GM12878 (cell line): ENCODE measurements around the gene HCFC1. TPM values are rescaled to one million over a fixed set of nuclear protein-coding genes. Genes with fewer than 3 reads are reported as not detected.

Source experiments
- ASH2L ChIP-seq: fragments of 300-600, 200-600 bp; sonication (generic); IDR thresholded peaks from 2 replicates; pipeline ENCODE4 v1.6.1; 2017; ENCODE audit warnings: low read depth, mild to moderate bottlenecking, borderline replicate concordance
- BHLHE40 ChIP-seq, 2 experiments: fragments of 450-650 bp in 1 of 2; IDR thresholded peaks; 2 replicates each; pipeline ENCODE4 v1.6.1; 2011 to 2017; ENCODE audit warnings: low read depth in 2 of 2, borderline replicate concordance in 1 of 2, improper control_type of control experiment in 1 of 2, low read length in 1 of 2, mild to moderate bottlenecking in 1 of 2
- CBFB ChIP-seq: IDR thresholded peaks from 2 replicates; pipeline ENCODE4 v1.6.1; 2016; ENCODE audit warnings: antibody characterized with exemption, low read depth
- CBX3 ChIP-seq: fragments of 200-600 bp; sonication (generic); IDR thresholded peaks from 2 replicates; pipeline ENCODE4 v1.6.1; 2016; ENCODE audit warnings: low read depth, borderline replicate concordance
- EP300 ChIP-seq, 2 experiments: fragments of 150-350 bp in 1 of 2; IDR thresholded peaks; 2 replicates each; pipeline ENCODE4 v1.6.1; 2011 to 2012; ENCODE audit warnings: low read depth in 2 of 2, low read length in 2 of 2, borderline replicate concordance in 1 of 2, improper control_type of control experiment in 1 of 2, inconsistent platforms in 1 of 2; ENCODE audit not compliant: control insufficient read depth in 1 of 2
- ETV6 ChIP-seq, 2 experiments: fragments of 450-650 bp in 1 of 2; IDR thresholded peaks in 1 of 2; conservative IDR thresholded peaks in 1 of 2; 2 replicates each; pipeline ENCODE4 v1.6.1; 2014; ENCODE audit warnings: antibody characterized with exemption in 1 of 2, borderline replicate concordance in 1 of 2, low read depth in 1 of 2, mild to moderate bottlenecking in 1 of 2, moderate library complexity in 1 of 2
- KLF5 ChIP-seq: fragments of 450-650 bp; IDR thresholded peaks from 2 replicates; pipeline ENCODE4 v1.6.1; 2014; ENCODE audit warnings: mild to moderate bottlenecking; ENCODE audit not compliant: partially characterized antibody
- MXI1 ChIP-seq: fragments of 150-350 bp; IDR thresholded peaks from 2 replicates; pipeline ENCODE4 v1.6.1; 2011; ENCODE audit warnings: low read depth, mild to moderate bottlenecking, inconsistent platforms, low read length, improper control_type of control experiment
- NFIC ChIP-seq: IDR thresholded peaks from 2 replicates; pipeline ENCODE4 v1.6.1; 2012; ENCODE audit warnings: low read depth, mild to moderate bottlenecking, inconsistent platforms, low read length, moderate library complexity
- NFXL1 ChIP-seq: fragments of 450-650 bp; IDR thresholded peaks from 2 replicates; pipeline ENCODE4 v1.6.1; 2017; ENCODE audit warnings: antibody characterized with exemption, mild to moderate bottlenecking, borderline replicate concordance
- NRF1 ChIP-seq: conservative IDR thresholded peaks from 2 replicates; pipeline ENCODE4 v1.6.1; 2011; ENCODE audit warnings: mild to moderate bottlenecking, low read depth, low read length, improper control_type of control experiment
- PML ChIP-seq: IDR thresholded peaks from 2 replicates; pipeline ENCODE4 v1.6.1; 2012; ENCODE audit warnings: low read length, inconsistent platforms
- RBBP5 ChIP-seq: fragments of 200-600 bp; sonication (generic); conservative IDR thresholded peaks from 2 replicates; pipeline ENCODE4 v1.6.1; 2016
- SREBF1 ChIP-seq: IDR thresholded peaks from 2 replicates; pipeline ENCODE4 v1.6.1; 2012; ENCODE audit warnings: mild to moderate bottlenecking, low read length
- STAT1 ChIP-seq: fragments of 450-650 bp; conservative IDR thresholded peaks from 2 replicates; pipeline ENCODE4 v1.6.1; 2014; ENCODE audit warnings: antibody characterized with exemption, mild to moderate bottlenecking
- polyA plus RNA-seq, 11 experiments: library from polyadenylated mRNA; depleted of rRNA in 4 of 11; unstranded in 6 of 11; stranded (reverse) in 5 of 11; fragments of >200 nt; fragmentation: Nextera tagmentation in 4 of 11; fragmentation: Illumina TruSeq in 1 of 11; extraction: Ambion mirVana in 4 of 11; extraction: Trizol in 1 of 11; gene quantifications; 1 replicate in 1 of 11; 2 replicates in 10 of 11; pipeline versions ENCODE4 v1.2.1 to v1.2.3, GENCODE V29; 2011 to 2016; ENCODE audit warnings: inconsistent platforms in 2 of 11, missing spikeins in 2 of 11, low read depth in 1 of 11
- total RNA-seq, 4 experiments: library from RNA; depleted of rRNA in 3 of 4; stranded (reverse); fragments of >200 nt in 3 of 4; fragmentation: Illumina TruSeq in 1 of 4; extraction: Trizol in 1 of 4; gene quantifications; 2 replicates each; pipeline versions ENCODE4 v1.2.1 to v1.2.3, GENCODE V29; 2013 to 2021
- TF ChIP-seq, protein P1 (sequence below): IDR thresholded peaks from 2 replicates; pipeline ENCODE4 v1.6.1; 2011; ENCODE audit warnings: borderline replicate concordance, low read depth, mild to moderate bottlenecking, moderate library complexity, mixed read lengths, low read length; ENCODE audit not compliant: insufficient read depth; ENCODE audit errors: extremely low read length
- TF ChIP-seq, protein P2 (sequence below): fragments of 450-650 bp; IDR thresholded peaks from 2 replicates; pipeline ENCODE4 v1.6.1; 2017; ENCODE audit warnings: antibody characterized with exemption, mild to moderate bottlenecking, moderate library complexity
- TF ChIP-seq, protein P3 (sequence below): fragments of 450-650 bp; IDR thresholded peaks from 2 replicates; pipeline ENCODE4 v1.6.1; 2017; ENCODE audit warnings: mild to moderate bottlenecking
- TF ChIP-seq, protein P4 (sequence below): IDR thresholded peaks from 2 replicates; pipeline ENCODE4 v1.6.1; 2012; ENCODE audit warnings: low read depth, low read length, improper control_type of control experiment
- TF ChIP-seq, protein P5 (sequence below): fragments of 150-350 bp; IDR thresholded peaks from 2 replicates; pipeline ENCODE4 v1.6.1; 2014; ENCODE audit warnings: mild to moderate bottlenecking, low read depth, low read length

HCFC1 gene
- total and polyA plus RNA-seq, 10 of the 15 experiments (the other 5 are each of a cell fraction or from before 2014, with no cell fraction given), result 3.9 to 92.7 (median 23.5) TPM

DNA sequence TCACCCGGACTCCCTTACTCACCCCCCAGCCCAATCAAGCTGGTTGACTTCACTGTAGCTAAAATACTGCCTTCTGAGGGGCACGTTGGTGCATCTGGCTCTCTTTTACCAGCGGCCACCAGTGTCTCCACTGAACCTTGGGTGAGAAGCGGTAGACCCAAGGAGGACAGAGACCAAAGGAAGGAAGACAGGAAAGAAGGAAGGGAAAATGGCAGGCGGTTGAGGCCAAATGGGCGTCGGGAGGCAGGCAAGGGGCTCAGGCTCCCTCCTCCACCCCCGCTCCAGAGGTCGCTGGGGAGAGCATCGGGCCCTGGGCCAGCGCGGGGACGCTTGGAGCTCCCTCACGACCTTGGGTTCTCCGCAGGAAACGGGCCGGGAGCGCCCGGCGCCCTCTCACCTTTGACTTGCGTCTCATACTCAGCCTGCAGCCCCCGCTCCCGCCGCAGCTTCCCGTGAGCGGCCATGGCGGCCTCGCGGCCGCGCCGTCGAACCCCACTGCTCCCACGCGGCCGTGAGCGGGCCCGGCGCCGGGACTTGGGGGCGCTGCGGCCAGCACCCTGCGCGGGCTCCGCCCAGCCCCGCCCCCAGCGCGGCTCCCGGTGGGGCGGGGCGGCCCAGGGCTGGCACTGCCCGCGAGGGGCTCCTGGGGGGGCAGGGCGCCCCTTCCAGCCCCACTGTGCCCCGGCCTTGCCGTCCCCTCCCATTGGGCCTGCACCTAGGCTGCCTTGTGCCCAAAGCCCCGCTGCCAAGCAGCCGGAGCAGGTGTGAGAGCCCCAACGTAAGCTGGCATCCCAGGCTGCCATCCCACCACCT is 45.7 kb downstream of the HCFC1 start, which contains the start of gene ARHGAP4 (continued):
- TF ChIP-seq, protein P1, sequence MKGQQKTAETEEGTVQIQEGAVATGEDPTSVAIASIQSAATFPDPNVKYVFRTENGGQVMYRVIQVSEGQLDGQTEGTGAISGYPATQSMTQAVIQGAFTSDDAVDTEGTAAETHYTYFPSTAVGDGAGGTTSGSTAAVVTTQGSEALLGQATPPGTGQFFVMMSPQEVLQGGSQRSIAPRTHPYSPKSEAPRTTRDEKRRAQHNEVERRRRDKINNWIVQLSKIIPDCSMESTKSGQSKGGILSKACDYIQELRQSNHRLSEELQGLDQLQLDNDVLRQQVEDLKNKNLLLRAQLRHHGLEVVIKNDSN, result no peak
- TF ChIP-seq PML, result peak; percentile 65; the same call in 1 of the 2 replicates
- TF ChIP-seq, protein P2, sequence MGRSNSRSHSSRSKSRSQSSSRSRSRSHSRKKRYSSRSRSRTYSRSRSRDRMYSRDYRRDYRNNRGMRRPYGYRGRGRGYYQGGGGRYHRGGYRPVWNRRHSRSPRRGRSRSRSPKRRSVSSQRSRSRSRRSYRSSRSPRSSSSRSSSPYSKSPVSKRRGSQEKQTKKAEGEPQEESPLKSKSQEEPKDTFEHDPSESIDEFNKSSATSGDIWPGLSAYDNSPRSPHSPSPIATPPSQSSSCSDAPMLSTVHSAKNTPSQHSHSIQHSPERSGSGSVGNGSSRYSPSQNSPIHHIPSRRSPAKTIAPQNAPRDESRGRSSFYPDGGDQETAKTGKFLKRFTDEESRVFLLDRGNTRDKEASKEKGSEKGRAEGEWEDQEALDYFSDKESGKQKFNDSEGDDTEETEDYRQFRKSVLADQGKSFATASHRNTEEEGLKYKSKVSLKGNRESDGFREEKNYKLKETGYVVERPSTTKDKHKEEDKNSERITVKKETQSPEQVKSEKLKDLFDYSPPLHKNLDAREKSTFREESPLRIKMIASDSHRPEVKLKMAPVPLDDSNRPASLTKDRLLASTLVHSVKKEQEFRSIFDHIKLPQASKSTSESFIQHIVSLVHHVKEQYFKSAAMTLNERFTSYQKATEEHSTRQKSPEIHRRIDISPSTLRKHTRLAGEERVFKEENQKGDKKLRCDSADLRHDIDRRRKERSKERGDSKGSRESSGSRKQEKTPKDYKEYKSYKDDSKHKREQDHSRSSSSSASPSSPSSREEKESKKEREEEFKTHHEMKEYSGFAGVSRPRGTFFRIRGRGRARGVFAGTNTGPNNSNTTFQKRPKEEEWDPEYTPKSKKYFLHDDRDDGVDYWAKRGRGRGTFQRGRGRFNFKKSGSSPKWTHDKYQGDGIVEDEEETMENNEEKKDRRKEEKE, result no peak
- no peak for TF ChIP-seq CBX3
- TF ChIP-seq ETV6 (conservative IDR thresholded peaks at IDR 0.05 in 1 of 2, IDR thresholded peaks at IDR 0.05 in 1 of 2; ENCODE audit: borderline replicate concordance in 1 of 2, low read depth in 1 of 2), result no peak
- no peak for TF ChIP-seq ASH2L
- TF ChIP-seq, protein P3, sequence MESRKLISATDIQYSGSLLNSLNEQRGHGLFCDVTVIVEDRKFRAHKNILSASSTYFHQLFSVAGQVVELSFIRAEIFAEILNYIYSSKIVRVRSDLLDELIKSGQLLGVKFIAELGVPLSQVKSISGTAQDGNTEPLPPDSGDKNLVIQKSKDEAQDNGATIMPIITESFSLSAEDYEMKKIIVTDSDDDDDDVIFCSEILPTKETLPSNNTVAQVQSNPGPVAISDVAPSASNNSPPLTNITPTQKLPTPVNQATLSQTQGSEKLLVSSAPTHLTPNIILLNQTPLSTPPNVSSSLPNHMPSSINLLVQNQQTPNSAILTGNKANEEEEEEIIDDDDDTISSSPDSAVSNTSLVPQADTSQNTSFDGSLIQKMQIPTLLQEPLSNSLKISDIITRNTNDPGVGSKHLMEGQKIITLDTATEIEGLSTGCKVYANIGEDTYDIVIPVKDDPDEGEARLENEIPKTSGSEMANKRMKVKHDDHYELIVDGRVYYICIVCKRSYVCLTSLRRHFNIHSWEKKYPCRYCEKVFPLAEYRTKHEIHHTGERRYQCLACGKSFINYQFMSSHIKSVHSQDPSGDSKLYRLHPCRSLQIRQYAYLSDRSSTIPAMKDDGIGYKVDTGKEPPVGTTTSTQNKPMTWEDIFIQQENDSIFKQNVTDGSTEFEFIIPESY, result no peak
- TF ChIP-seq RBBP5, result no peak
- TF ChIP-seq MXI1, result no peak
- TF ChIP-seq STAT1, result no peak
- no peak for TF ChIP-seq NFXL1
- TF ChIP-seq, protein P4, sequence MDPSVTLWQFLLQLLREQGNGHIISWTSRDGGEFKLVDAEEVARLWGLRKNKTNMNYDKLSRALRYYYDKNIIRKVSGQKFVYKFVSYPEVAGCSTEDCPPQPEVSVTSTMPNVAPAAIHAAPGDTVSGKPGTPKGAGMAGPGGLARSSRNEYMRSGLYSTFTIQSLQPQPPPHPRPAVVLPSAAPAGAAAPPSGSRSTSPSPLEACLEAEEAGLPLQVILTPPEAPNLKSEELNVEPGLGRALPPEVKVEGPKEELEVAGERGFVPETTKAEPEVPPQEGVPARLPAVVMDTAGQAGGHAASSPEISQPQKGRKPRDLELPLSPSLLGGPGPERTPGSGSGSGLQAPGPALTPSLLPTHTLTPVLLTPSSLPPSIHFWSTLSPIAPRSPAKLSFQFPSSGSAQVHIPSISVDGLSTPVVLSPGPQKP, result no peak
- no peak for TF ChIP-seq EP300 (IDR thresholded peaks at IDR 0.05; ENCODE audit: borderline replicate concordance in 1 of 2, control insufficient read depth in 1 of 2, low read depth in 2 of 2, low read length in 2 of 2)
- TF ChIP-seq, protein P5, sequence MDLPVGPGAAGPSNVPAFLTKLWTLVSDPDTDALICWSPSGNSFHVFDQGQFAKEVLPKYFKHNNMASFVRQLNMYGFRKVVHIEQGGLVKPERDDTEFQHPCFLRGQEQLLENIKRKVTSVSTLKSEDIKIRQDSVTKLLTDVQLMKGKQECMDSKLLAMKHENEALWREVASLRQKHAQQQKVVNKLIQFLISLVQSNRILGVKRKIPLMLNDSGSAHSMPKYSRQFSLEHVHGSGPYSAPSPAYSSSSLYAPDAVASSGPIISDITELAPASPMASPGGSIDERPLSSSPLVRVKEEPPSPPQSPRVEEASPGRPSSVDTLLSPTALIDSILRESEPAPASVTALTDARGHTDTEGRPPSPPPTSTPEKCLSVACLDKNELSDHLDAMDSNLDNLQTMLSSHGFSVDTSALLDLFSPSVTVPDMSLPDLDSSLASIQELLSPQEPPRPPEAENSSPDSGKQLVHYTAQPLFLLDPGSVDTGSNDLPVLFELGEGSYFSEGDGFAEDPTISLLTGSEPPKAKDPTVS, result no peak
- no peak for TF ChIP-seq NFIC
- TF ChIP-seq CBFB, result no peak; the same call in 1 of the 2 replicates
- peak; percentile 36 to 67; a peak in 3 of 4 replicates for TF ChIP-seq BHLHE40 (IDR thresholded peaks at IDR 0.05; ENCODE audit: borderline replicate concordance in 1 of 2, low read depth in 2 of 2, low read length in 1 of 2)
- TF ChIP-seq KLF5, result no peak
- no peak for TF ChIP-seq NRF1
- no peak for TF ChIP-seq SREBF1
